ENCODE results near the gene CAPN12. TPM values are rescaled to one million over a fixed set of nuclear protein-coding genes. Genes with fewer than 3 reads are reported as not detected.

The CAPN12 gene
- total RNA-seq, 4 donors from 2014 or later = 0.83 to 8.4 (median 8.2) TPM; not detected in 1

DNA sequence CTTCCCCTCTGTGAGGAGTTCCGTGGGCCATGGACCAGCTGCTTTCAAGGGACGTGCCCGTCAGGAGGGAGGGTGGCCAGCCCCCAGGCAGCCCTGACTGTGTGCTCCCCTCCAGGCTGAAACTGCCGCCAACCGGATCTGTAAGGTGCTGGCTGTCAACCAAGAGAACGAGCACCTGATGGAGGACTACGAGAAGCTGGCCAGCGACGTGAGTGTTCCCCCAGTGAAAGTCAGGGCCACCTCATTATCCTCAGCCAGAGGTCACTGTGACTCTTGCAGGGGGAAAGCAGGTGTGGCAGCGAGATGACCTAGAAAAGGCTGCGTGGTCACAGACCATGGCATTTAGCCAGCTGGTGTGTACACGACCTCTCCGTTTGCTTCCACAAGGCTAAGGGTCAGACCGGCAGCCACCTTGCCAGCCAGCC, 29.9 kb downstream of the CAPN12 start:
- Histone ChIP-seq H3K27ac (peak overlapping the region; percentile 71 to 78), H3K4me3 (no peak overlapping the region), H3K9me3 (no peaks in the 10 kb centered on the region), H3K36me3 (no peaks in the 10 kb centered on the region), H3K27me3 (no peaks in the 10 kb centered on the region), H3K4me1 (peaks cover 15 to 43% of the 10 kb centered on the region in 2 donors)
- TF ChIP-seq, protein P1, sequence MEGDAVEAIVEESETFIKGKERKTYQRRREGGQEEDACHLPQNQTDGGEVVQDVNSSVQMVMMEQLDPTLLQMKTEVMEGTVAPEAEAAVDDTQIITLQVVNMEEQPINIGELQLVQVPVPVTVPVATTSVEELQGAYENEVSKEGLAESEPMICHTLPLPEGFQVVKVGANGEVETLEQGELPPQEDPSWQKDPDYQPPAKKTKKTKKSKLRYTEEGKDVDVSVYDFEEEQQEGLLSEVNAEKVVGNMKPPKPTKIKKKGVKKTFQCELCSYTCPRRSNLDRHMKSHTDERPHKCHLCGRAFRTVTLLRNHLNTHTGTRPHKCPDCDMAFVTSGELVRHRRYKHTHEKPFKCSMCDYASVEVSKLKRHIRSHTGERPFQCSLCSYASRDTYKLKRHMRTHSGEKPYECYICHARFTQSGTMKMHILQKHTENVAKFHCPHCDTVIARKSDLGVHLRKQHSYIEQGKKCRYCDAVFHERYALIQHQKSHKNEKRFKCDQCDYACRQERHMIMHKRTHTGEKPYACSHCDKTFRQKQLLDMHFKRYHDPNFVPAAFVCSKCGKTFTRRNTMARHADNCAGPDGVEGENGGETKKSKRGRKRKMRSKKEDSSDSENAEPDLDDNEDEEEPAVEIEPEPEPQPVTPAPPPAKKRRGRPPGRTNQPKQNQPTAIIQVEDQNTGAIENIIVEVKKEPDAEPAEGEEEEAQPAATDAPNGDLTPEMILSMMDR (IDR thresholded peaks at IDR 0.05) = no peak
- no peak for TF ChIP-seq POLR2A (IDR thresholded peaks at IDR 0.05)
- no peak for DNase-seq
- intact Hi-C loops (cut with DNase I; ENCODE audit: low total_unique reads) = no loop called here

GRCh38 chr19:38713865-38714264, 30.4 kb downstream of the CAPN12 start:
- no peak for TF ChIP-seq POLR2A (IDR thresholded peaks at IDR 0.05)
- TF ChIP-seq, protein P1 (IDR thresholded peaks at IDR 0.05) = no peak
- intact Hi-C loops (cut with DNase I; ENCODE audit: low total_unique reads) = no loop called here

DNA sequence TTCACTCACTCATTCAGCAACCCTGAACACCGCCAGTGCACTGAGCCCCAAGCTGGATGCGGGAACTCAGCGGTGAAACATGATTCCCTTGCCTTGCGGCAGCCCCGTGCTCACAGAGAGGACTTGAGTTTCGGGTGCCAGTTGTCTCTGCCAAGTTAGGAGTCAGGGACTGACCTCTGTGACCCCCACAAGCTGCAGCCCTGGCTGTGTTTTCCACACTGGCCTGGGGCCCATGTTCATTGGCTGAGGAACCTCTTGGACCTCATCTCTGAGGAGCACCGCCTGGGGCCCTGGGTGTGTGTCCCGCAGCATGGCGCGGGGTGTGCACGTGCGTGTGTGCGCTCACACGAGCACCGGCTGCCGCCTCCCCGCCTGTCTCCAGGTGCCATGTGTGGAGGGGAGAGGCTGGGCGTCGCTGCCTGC, 31.0 kb downstream of the CAPN12 start:
- TF ChIP-seq, protein P1 (IDR thresholded peaks at IDR 0.05) = no peak
- TF ChIP-seq POLR2A (IDR thresholded peaks at IDR 0.05) = no peak
- intact Hi-C loops (cut with DNase I; ENCODE audit: low total_unique reads) = no loop called here
- H3K4me3 ChIP-seq = no peak overlapping the region
- H3K4me1 ChIP-seq = peaks cover 15 to 39% of the 10 kb centered on the region in 2 donors
- peak; percentile 80 to 88 for DNase-seq
- peak overlapping the region; percentile 71 to 78 for H3K27ac ChIP-seq
- H3K27me3 ChIP-seq = no peaks in the 10 kb centered on the region
- H3K36me3 ChIP-seq = no peaks in the 10 kb centered on the region
- H3K9me3 ChIP-seq = no peaks in the 10 kb centered on the region

More at GRCh38 chr19:38713865-38714264, 30.4 kb downstream of the CAPN12 start:
- Histone ChIP-seq H3K36me3 (no peaks in the 10 kb centered on the region), H3K27me3 (no peaks in the 10 kb centered on the region), H3K27ac (peak overlapping the region; percentile 71 to 78), H3K9me3 (no peaks in the 10 kb centered on the region), H3K4me3 (no peak overlapping the region), H3K4me1 (peaks cover 15 to 39% of the 10 kb centered on the region in 2 donors)
- no peak for DNase-seq

GRCh38 chr19:38712161-38712748, 32.0 kb downstream of the CAPN12 start:
- DNase-seq = no peak
- Histone ChIP-seq H3K4me3 (no peak overlapping the region), H3K4me1 (peaks cover 15 to 39% of the 10 kb centered on the region in 2 donors), H3K27me3 (no peaks in the 10 kb centered on the region), H3K27ac (peak overlapping the region; percentile 71 to 78), H3K36me3 (no peaks in the 10 kb centered on the region), H3K9me3 (no peaks in the 10 kb centered on the region)
- intact Hi-C loops (cut with DNase I; ENCODE audit: low total_unique reads) = no loop called here
- TF ChIP-seq, protein P1 (IDR thresholded peaks at IDR 0.05) = no peak
- TF ChIP-seq POLR2A (IDR thresholded peaks at IDR 0.05) = no peak

DNA sequence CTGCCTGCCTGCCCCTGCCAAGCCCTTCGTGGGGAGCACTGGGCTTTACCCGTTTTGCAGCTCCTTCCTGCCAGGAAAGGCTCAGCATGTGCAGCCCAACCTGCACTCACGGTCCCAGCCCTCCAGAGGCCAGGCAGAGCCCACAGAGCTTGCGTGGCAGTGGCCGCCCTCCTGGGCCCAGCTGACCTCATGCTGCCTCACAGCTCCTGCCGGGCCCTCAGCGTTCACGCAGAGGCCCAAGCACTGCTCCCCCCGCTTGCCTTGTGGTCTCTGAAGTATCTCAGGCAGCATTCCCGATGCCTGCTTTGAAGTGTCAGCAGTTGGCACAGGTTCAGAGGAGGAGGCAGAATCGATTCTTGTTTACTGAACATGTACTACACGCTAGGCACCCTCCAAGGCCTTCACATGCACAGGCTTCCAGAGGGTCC, 32.5 kb downstream of the CAPN12 start:
- Histone ChIP-seq H3K27ac (peak overlapping the region; percentile 71 to 78), H3K27me3 (no peaks in the 10 kb centered on the region), H3K4me1 (peaks cover 15 to 40% of the 10 kb centered on the region in 2 donors), H3K4me3 (no peak overlapping the region), H3K9me3 (no peaks in the 10 kb centered on the region), H3K36me3 (no peaks in the 10 kb centered on the region)
- peak in 1 of 2 donors; percentile 60 for DNase-seq
- TF ChIP-seq POLR2A (IDR thresholded peaks at IDR 0.05) = no peak
- TF ChIP-seq, protein P1 (IDR thresholded peaks at IDR 0.05) = no peak
- intact Hi-C loops (cut with DNase I; ENCODE audit: low total_unique reads) = no loop called here

All from uterus (tissue), 4 donors.